Measurements from ENCODE around the gene DBH. TPM values are rescaled to one million over a fixed set of nuclear protein-coding genes. Genes with fewer than 3 reads are reported as not detected.

Gene DBH
- total RNA-seq, 1 experiment from 2014 or later: not detected

DNA sequence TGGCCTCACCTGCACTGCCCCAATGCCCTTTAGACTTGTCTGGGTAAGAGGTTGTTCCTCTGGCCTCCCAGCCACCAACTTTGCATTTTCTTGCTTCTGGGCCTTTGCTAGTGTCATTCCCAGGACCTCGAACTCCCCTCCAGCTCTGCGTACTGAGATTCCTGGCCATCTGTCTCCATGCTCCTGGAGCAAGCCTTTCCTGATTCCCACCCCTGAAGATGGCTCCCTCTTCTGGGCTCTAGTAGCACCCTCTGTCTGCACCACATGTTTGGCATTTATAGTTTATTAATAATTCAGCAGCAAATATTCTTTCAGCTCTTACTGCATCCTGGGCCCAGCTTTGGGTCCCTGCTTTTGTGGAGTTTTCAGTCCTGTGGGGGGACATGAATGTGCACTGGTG lies 41.9 kb upstream of the DBH start:
- BruUV-seq (replicated peaks): no TSS peak
- H3K4me1 ChIP-seq (ENCODE audit: insufficient read depth, low read length, poor library complexity, severe bottlenecking): no peaks in the 10 kb centered on the region
- DNase-seq (ENCODE audit: low spot score): no peak
- no peaks in the 10 kb centered on the region for H3K27me3 ChIP-seq (replicated peaks; ENCODE audit: insufficient read depth, low read depth, low read length, poor library complexity)
- no peak overlapping the region for H3K4me3 ChIP-seq (ENCODE audit: low read depth, low read length, poor library complexity, severe bottlenecking)
- POLR2A ChIA-PET (ENCODE audit: low non-redundant PET): no interaction called here
- no peaks in the 10 kb centered on the region for H3K36me3 ChIP-seq (ENCODE audit: insufficient read depth, low read length, poor library complexity, severe bottlenecking)
- CTCF ChIA-PET: no interaction called here
- H3K9me3 ChIP-seq (ENCODE audit: low read depth, low read length, poor library complexity, severe bottlenecking): peaks cover 19% of the 10 kb centered on the region
- TF ChIP-seq, protein P1, sequence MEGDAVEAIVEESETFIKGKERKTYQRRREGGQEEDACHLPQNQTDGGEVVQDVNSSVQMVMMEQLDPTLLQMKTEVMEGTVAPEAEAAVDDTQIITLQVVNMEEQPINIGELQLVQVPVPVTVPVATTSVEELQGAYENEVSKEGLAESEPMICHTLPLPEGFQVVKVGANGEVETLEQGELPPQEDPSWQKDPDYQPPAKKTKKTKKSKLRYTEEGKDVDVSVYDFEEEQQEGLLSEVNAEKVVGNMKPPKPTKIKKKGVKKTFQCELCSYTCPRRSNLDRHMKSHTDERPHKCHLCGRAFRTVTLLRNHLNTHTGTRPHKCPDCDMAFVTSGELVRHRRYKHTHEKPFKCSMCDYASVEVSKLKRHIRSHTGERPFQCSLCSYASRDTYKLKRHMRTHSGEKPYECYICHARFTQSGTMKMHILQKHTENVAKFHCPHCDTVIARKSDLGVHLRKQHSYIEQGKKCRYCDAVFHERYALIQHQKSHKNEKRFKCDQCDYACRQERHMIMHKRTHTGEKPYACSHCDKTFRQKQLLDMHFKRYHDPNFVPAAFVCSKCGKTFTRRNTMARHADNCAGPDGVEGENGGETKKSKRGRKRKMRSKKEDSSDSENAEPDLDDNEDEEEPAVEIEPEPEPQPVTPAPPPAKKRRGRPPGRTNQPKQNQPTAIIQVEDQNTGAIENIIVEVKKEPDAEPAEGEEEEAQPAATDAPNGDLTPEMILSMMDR (conservative IDR thresholded peaks at IDR 0.05; ENCODE audit: low read depth, low read length): no peak
- no peak for TF ChIP-seq EZH2 (IDR thresholded peaks at IDR 0.05; ENCODE audit: borderline replicate concordance, low read depth, low read length, poor library complexity, severe bottlenecking)
- H3K27ac ChIP-seq (ENCODE audit: low read depth, low read length, poor library complexity, severe bottlenecking): no peak overlapping the region
- intact Hi-C loops (cut with micrococcal nuclease; ENCODE audit: unreplicated experiment): no loop called here

- Histone ChIP-seq H3K27me3 (replicated peaks; ENCODE audit: insufficient read depth, low read depth, low read length, poor library complexity) (no peaks in the 10 kb centered on the region), H3K4me1 (ENCODE audit: insufficient read depth, low read length, poor library complexity, severe bottlenecking) (no peaks in the 10 kb centered on the region), H3K36me3 (ENCODE audit: insufficient read depth, low read length, poor library complexity, severe bottlenecking) (no peaks in the 10 kb centered on the region), H3K9me3 (ENCODE audit: low read depth, low read length, poor library complexity, severe bottlenecking) (peaks cover 19% of the 10 kb centered on the region), H3K4me3 (ENCODE audit: low read depth, low read length, poor library complexity, severe bottlenecking) (no peak overlapping the region), H3K27ac (ENCODE audit: low read depth, low read length, poor library complexity, severe bottlenecking) (no peak overlapping the region)
- TF ChIP-seq, protein P1 (conservative IDR thresholded peaks at IDR 0.05; ENCODE audit: low read depth, low read length): no peak
- TF ChIP-seq EZH2 (IDR thresholded peaks at IDR 0.05; ENCODE audit: borderline replicate concordance, low read depth, low read length, poor library complexity, severe bottlenecking): no peak
- BruUV-seq (replicated peaks): no TSS peak
- POLR2A ChIA-PET (ENCODE audit: low non-redundant PET): no interaction called here
- CTCF ChIA-PET: no interaction called here
- DNase-seq (ENCODE audit: low spot score): no peak
- intact Hi-C loops (cut with micrococcal nuclease; ENCODE audit: unreplicated experiment): no loop called here
These were observed 40.3 kb upstream of the DBH start for GRCh38 chr9:133595910-133596309.

- ChIA-PET POLR2A (ENCODE audit: low non-redundant PET) (no interaction called here), CTCF (no interaction called here)
- H3K27ac ChIP-seq (ENCODE audit: low read depth, low read length, poor library complexity, severe bottlenecking): no peak overlapping the region
- H3K4me1 ChIP-seq (ENCODE audit: insufficient read depth, low read length, poor library complexity, severe bottlenecking): no peaks in the 10 kb centered on the region
- H3K4me3 ChIP-seq (ENCODE audit: low read depth, low read length, poor library complexity, severe bottlenecking): no peak overlapping the region
- no TSS peak for BruUV-seq (replicated peaks)
- peaks cover 19% of the 10 kb centered on the region for H3K9me3 ChIP-seq (ENCODE audit: low read depth, low read length, poor library complexity, severe bottlenecking)
- intact Hi-C loops (cut with micrococcal nuclease; ENCODE audit: unreplicated experiment): no loop called here
- TF ChIP-seq, protein P1 (conservative IDR thresholded peaks at IDR 0.05; ENCODE audit: low read depth, low read length): no peak
- no peak for TF ChIP-seq EZH2 (IDR thresholded peaks at IDR 0.05; ENCODE audit: borderline replicate concordance, low read depth, low read length, poor library complexity, severe bottlenecking)
- no peak for DNase-seq (ENCODE audit: low spot score)
- no peaks in the 10 kb centered on the region for H3K36me3 ChIP-seq (ENCODE audit: insufficient read depth, low read length, poor library complexity, severe bottlenecking)
- no peaks in the 10 kb centered on the region for H3K27me3 ChIP-seq (replicated peaks; ENCODE audit: insufficient read depth, low read depth, low read length, poor library complexity)
These were observed 38.7 kb upstream of the DBH start for GRCh38 chr9:133597316-133597957.
